Bone marrow (tissue), 2 donors: Measurements from ENCODE around the gene RNF157.
"Not testable (repeated sequence)": the region's sequence is repeated elsewhere in the genome, so short reads cannot be mapped to it uniquely, and the experiment has no call there.

Experiments used
- DNase-seq, 2 donors: peaks; one replicate each; lab custom pipeline; 2025; lab: John Stamatoyannopoulos, UW

The RNF157 gene

DNA sequence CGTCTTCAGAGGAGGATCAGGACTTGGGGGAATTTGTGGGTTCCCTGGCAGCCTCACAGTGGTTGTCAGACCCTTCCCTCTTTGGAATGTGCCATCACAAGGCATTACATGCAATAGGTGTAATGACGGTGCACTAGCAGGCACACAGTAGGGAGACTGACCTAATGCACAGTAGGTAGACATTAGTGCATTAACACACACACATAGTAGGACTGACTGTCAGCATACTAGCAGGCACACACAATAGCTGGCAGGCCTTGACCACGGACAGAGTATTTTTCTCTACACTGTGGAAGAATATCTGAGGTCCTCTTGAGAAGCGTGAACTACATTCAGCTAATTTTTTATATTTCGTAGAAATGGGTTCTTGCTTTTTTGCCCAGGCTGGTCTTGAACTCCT, 14.0 kb upstream of the RNF157 start:
- DNase-seq, result no peak

DNA sequence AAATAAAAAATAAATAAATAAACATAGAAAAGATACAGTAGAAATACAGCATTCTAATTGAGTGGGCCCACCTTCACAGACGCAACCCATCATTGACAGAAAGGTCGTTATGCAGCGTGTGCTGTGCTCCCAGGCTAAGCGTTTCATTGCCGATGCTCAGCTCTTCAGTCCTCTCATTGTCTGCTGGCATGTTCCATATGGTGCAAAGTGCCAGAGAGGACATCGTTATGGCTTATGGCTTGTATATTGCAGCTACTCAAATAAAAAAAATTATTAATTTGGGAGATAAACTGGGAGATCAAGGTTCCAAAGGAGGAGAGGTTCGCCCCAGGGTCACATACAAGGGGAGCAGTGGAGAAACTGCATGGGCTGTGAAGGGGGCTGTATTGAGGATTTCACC, 13.5 kb upstream of the RNF157 start:
- no peak for DNase-seq

DNA sequence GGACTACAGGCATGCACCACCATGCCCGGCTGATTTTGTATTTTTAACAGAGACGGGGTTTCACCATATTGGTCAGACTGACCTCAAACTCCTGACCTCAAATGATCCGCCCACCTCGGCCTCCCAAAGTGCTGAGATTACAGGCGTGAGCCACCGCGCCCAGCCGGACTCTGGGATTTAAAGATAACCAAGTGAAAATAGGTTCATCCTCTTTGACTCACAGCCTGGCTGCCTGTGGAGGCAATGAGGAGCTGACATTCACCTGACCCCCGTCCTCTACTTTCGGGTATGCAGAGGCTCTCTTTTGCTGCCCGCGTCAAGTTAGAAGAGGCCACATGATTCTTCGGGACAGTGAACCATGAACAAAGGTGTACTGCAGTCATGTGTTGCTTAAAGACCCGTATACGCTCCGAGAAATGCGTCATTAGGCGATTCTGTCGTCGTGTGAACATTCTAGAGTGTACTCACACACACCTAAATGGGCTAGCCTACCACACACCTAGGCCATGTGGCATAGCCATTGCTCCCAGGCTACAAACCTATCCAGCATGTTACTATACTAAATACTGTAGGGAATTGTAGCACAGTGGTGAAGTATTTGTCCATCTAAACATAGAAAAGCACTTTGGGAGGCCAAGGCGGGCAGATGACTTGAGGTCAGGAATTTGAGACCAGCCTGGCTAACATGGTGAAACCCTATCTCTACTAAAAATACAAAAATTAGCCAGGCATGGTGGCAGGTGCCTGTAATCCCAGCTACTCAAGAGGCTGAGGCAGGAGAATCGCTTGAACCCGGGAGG, 12.9 kb upstream of the RNF157 start:
- DNase-seq, result not testable (repeated sequence)

DNA sequence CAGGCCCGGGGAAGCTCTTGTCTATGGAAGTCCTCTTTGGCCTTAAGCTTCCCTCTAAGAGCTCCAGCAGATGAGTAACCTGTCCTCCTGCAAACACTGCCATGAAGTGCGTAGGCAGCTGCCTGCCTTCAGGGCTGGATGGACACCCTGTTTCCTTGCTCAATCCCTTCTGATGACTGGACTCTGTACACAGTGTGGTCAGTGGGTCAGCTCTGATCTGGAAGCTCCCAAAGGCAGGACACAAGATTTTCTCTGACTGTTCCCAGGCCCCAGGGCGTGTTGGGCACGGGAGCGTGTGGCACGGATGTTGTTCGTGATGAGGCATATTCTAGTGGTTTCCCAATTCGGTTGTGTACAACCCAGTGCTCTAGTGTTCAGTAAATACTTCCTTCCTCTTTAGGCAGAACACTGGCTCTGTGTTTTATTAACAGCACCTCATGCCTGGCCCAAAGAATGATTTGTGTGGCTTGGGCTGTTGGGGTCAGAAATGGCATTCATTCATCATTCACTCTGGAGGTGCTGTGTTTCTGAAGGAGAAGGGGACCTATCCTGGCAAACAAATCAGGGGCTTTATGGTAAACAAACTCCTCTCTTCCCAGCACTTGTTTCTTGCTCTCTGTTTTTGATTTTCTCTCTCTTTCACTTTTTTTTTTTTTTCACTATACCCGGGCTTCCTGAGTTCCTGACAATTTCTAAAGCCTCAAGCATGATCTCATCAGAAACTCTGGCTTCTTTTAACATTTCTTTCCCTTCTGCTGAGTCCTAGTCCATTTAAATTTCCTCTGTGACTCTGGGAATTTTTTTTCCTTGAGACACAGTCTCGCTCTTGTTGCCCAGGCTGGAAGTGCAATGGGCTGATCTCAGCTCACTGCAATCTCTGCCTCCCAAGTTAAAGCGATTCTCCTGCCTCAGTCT, 12.0 kb upstream of the RNF157 start:
- peak; percentile 56 to 86 for DNase-seq

DNA sequence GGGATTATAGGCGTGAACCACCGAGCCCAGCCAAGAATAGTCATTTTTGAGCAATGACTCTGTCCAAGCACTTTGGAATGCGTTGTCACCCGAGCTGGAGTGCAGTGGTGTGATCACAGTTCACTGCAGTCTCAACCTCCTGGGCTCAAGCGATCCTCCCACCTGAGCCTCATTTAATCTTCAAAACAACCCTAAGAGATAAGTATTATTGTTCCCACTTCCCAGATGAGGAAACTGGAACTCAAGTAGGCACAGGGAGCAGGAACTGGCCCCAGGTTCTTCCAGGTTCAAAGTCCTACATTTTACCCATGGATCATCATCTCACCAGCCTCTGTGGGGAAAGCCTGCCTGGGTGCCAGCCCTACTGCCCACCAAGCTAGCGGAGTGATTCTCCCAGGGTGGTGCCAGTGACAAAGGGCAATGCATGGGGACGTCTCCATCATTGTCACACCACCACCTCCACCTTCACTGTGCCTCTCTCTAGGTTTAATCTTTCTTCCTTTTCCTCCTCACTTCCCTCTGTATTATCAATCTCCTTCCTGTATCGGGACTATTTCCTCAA, 11.3 kb upstream of the RNF157 start:
- DNase-seq, result no peak

DNA sequence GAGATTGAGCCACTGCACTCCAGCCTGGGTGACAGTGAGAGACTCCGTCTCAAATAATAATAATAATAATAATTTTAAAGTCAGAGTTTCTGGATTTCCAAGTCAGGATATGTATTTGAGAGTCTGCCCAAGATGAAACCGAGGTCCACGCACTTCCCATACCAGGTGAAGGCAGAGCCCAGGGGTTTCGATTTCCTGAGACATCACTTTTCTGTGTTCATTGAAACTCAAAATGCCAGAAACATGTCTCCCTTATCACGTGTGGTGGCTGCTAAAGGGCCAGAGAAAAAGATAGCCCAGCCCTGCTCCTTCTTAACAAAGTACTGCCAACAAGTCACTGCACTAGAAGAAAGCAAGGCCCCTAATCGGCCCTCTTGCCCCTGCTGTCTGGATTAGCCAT, 9.8 kb upstream of the RNF157 start:
- no peak for DNase-seq

DNA sequence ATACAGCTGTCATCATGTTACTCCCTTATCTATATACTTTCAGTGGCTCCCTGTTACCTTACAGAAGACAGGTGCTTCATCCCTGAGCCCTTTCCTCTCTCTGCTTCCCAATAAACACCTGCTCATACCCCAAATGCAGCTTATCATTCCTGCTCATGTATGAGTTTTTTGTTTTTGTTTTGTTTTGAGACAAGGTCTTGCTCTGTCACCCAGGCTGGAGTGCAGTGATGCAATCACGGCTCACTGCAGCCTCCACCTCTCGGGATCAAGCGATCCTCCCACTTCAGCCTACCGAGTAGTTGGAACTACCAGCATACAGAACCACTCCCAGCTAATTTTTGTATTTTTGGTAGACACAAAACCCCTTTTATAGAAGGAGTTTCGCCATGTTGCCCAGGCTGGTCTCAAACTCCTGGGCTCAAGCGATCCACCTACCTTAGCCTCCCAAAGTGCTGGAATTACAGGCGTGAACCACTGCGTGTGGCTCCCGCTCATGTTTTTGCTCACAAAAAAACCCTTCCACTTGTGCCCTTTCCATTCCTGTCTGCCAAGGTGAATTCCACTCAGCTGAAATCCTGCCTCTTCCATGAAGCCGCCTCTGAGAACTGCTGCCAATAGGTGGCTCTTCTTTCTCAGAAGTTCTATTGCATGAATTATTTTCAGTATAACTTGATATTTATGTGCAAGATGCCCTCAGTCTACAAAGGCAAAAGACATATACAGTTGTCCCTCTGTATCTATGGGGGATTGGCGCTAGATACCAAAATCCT, 7.9 kb upstream of the RNF157 start:
- no peak for DNase-seq

DNA sequence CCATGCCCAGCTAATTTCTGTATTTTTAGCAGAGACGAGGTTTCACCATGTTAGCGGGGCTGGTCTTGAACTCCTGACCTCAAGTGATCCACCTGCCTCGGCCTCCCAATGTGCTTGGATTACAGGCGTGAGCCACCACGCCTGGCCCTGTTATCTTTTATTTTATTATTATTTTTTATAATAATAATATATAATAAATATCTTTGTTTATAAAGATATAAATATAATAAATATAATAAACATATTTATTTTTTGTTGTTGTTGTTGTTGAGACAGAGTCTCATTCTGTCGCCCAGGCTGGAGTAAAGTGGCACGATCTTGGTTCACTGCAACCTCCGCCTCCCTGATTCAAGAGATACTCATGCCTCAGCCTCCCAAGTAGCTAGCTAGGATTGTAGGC, 7.0 kb upstream of the RNF157 start:
- DNase-seq, result no peak

DNA sequence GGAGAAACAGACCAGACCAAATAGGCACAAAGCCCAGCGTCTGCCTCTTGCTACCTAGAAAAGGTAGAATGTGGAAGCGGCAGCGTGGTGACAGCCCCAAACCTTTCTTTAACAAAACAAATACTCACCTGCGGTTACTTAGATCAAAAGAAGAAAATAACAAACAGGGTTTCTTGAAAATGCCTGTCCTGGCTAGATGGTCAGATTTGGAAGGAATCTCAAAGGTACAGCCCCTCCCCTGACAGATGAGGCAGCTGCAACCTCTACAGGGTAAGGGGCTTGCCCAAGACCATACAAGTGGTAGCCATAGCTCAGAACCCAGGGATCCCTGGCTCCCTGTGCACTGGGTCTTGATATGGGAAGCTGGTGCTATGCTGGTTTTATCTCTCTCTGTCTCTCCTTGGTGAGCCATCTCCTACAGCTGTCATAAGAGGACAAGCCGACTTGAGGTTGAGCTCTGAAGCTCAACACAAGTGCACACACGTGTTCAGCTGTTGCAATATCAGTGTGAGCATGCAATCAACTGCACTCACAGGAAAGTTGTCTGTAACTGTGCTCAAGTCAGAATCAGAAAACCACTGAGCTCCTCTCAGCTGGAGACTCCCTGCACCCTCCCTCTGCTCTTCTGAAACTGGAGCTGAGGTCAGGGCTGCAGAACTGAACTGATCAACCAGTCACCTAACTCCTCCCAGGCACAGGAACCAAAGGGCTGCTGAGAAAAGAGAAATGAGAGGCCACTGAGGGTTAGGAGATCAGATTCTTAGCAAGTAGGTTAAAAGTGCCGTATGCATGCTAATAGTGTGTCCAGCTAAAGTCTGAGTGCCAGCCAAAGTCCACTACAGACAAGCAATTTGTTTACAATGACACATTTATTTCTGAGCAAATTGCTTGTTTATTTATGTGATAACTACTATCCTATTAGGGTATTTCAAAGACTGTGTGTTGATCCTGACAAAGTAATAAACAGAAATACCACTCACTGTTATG, 6.1 kb upstream of the RNF157 start:
- peak in 1 of 2 donors; percentile 24 for DNase-seq

DNA sequence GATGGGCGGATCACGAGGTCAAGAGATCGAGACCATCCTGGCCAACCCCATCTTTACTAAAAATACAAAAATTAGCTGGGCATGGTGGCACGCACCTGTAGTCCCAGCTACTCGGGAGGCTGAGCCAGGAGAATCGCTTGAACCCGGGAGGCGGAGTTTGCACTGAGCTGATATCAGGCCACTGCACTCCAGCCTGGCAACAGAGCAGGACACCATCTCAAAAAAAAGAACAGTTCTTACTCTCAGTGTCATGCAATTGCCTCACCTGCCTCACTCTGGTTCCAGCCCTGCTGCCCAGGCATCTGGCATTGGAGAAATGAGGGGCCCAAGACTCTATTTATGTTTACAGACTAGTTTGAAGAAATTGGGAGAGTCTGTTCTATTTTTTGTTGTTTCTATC, 4.4 kb upstream of the RNF157 start:
- not testable (repeated sequence) for DNase-seq

DNA sequence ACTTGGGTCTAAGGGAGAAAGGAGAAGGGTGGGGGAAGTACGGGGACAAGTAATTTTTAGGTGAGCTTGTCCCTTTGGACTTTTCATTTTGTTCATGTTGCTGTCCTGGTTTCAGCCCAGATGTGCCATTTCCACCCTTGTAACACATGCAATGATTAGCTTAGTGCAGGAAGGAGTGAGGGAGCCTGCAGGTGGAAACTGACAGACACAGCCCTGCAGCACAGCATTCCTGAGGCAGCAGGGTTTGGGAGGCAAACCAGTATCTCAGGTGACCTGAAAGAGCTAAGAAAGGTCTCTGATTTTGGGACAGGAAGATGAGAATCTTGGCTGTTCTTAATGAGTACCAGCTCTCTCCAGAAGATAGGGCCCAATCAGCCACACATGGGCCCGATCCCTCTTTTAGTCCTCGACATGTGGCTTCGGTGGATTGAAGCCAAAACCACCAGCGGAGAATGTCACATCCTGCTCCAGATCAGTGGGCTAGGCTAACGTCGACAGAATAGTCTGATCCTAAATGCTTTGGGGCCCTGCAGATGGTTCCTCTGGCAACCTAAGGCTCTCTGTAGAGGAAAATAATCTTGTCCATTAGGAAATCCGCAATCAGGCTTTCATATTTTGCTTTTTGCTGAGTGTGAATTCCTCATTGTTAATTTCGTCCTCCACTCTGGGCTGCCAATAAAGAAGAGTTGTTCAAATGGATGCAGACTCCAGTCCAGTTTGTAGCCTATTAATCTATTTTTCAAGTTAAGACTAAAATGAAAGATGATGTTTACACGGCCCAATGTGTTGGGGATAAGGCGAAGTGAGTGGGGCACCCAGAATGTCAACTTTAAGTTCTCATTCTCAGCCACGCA, 3.8 kb upstream of the RNF157 start:
- peak in 1 of 2 donors; percentile 5 for DNase-seq

DNA sequence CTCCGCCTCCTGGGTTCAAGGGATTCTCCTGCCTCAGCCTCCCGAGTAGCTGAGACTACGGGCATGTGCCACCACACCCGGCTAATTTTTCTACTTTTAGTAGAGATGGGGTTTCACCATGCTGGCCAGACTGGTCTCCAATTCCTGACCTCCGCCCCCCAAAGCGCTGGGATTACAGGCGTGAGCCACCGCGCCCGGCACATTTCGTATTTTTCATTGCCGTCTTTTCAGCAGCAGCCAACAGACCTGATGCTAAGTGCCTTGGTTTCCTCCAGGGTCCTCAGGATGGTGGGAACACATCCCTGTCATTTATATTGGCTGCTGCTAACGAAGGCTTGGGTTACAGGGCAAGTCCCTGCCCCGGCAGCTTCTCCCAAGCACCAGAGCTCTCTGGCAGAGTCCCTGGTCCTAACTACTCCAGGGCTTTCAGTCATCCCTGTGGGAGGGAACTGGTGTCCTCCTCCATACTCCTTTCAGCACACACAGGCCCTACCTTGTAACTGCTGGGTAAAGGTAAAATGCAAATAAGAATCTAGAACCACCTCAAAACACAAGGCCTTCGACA, 1.5 kb upstream of the RNF157 start:
- no peak for DNase-seq

DNA sequence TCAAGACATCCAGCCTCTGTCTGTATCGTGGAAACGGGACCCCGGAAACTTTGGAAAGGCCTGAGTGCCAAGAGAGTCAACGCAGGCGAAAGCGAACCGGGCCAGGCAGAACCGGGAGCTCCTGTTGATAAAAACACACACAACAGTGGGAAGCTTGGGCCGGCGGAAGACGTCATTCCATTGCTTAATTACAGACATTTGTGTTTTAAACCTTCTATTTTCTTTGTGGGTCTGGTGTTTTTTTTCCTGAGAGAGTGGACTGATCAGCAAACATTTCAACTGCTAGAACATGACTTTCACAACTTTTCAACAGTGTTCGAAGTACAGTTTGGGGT, 878 bp upstream of the RNF157 start:
- DNase-seq, result no peak

DNA sequence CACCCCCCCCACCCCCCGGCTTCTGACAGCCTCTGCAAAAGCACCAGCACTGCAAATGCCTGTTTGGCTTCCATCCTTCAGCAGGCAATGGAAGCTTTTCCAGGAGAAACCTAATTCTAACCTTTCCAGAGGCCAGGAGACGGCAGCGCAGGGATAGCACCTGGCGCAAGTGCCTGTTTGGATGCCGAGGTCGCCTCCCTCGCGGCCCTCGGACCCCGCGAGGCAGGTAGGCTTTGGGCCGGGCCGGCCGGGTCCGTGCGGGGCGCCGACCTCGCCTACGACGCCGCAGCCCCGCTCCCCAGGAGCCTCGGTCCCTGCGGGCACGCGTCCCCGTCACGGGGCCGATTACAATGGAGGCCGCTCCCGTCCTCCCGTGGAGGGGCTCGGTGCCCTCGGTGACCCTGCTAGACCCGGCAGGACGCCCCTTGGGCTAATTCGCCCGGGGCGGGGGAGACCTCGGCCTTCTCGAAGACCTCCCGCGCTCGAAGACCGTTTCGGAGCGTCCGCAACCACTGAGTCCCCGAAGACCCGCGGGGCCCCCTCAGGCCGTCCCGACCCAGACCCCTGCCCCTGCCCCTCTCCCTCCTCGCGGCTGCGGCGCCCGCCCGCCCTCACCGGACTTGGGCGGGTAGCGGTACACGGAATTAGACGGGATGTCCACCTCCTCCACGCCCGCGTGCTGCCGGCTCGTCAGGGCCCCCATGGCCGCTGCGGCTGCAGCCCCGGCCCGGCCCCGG, 587 bp downstream of the RNF157 start:
- no peak for DNase-seq

DNA sequence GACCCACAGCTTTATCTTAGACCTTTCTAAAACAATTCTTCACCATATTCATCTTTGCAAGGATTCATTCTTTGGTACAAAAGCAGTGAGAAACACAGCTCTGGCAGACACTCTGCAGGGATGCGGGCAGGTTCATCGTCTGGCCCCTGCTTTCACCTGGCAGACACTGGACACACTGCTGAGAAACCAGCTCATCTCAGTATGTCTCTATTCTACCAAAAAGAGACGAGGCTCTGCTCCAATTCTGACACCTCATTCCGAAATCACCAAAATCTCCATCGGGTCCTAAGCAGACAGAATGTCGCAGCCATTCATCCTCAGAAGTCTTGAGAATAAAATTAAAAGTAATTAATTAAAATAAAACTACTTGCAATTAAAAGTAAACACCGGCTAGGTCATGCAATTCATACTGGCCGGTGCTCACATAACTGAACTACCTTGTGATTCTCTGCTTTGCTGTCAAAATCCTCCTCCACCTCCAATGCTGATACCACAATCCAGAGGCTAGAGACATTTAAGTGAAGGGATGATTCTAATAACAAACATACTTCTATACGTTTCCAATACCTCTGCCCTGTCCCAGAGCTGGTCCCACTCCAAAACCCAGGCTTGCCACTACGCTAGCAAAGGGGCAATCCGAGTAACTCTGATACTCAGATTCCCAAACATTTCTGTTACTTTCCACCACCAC, 1.3 kb downstream of the RNF157 start:
- no peak for DNase-seq

DNA sequence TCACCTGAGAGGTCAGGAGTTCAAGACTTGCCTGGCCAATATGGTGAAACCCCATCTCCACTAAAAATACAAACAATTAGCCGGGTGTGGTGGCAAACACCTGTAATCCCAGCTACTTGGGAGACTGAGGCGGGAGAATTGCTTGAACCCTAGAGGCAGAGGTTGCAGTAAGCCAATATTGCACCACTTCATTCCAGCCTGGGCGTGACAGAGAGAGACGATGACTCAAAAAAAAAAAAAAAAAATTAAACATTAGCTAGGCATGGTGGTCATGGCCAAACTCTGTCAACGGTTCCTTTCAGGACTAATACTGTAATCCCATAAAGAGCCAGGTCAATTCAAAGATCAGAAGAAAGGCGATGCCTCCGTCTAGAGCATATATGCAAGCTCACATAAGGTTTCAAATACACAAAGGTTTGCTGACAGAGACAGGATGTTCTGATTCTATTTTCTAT, 2.4 kb downstream of the RNF157 start:
- DNase-seq, result no peak

DNA sequence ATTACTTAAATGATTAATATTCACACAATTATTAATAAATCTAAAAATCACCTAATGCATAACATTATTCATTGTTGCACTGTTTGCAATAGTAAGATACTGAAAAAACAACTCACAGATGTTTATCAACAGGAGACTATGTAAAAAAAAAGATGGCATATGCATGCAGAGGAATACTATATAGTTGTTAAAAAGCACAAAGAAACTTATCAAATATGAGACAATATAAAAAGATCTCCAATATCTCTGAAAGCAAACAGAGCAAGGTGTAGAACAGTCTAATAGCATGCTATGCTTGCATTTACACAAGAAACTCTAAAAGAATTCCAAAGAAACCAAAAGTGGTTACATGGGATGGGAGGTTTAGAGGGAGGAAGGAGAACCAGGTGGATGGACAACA, 3.7 kb downstream of the RNF157 start:
- no peak for DNase-seq

DNA sequence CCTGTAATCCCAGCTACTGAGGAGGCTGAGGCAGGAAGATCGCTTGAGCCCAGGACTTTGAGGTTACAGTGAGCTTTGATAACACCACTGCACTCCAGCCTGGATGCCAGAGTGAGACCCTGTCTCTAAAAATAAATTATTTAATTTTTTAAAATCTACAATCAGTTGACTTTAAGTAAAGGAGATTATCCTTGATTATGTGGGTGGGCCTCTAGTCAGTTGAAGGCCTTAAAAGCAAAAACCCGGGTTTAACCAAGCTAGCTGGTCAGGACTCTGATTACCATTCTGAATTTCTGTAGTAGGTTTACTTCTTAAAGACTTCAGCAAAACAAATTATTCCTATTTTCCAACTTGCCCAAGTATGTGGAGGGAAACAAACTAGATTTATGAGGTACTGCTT, 4.4 kb downstream of the RNF157 start:
- DNase-seq, result no peak
